GM23338 (cell line): Measurements from ENCODE around the gene SIK2.

ENCODE experiments used
- CREB1 ChIP-seq: fragments of 250-450 bp; sonication (Bioruptor Pico); IDR thresholded peaks from 2 replicates; pipeline ENCODE4 v1.5.0; 2020; ENCODE audit warnings: low read depth, mild to moderate bottlenecking, moderate library complexity
- ETS1 ChIP-seq: IDR thresholded peaks from 2 replicates; pipeline ENCODE4 v1.6.1; 2016; ENCODE audit warnings: antibody characterized with exemption
- EZH2 ChIP-seq: fragments of 200-600 bp; sonication (generic); IDR thresholded peaks from one replicate; pipeline ENCODE4 v1.8.0; 2017; ENCODE audit warnings: antibody characterized with exemption, mild to moderate bottlenecking, low read depth; ENCODE audit not compliant: unreplicated experiment
- EZH2phosphoT487 ChIP-seq: fragments of 200-600 bp; sonication (generic); IDR thresholded peaks from one replicate; pipeline ENCODE4 v1.8.1; 2018; ENCODE audit warnings: antibody characterized with exemption; ENCODE audit not compliant: unreplicated experiment
- JUNB ChIP-seq: IDR thresholded peaks from one replicate; pipeline ENCODE4 v1.6.1; 2016; ENCODE audit warnings: antibody characterized with exemption; ENCODE audit not compliant: unreplicated experiment
- POLR2AphosphoS5 ChIP-seq: IDR thresholded peaks from 2 replicates; pipeline ENCODE4 v1.6.1; 2016; ENCODE audit warnings: antibody characterized with exemption, low read depth
- STAT1 ChIP-seq: IDR thresholded peaks from one replicate; pipeline ENCODE4 v1.6.1; 2016; ENCODE audit warnings: antibody characterized with exemption; ENCODE audit not compliant: unreplicated experiment
- ZNF114 ChIP-seq: fragments of 250-450 bp; sonication (Bioruptor Pico); IDR thresholded peaks from 2 replicates; pipeline ENCODE4 v1.5.0; 2020; ENCODE audit warnings: mild to moderate bottlenecking, moderate library complexity
- ZNF331 ChIP-seq: fragments of 250-450 bp; sonication (Bioruptor Pico); IDR thresholded peaks from 2 replicates; pipeline ENCODE4 v1.5.0; 2020; ENCODE audit warnings: low read depth, mild to moderate bottlenecking, moderate library complexity
- TF ChIP-seq, protein P1 (sequence below): IDR thresholded peaks from one replicate; pipeline ENCODE4 v1.6.1; 2018; ENCODE audit warnings: antibody characterized with exemption; ENCODE audit not compliant: unreplicated experiment
- TF ChIP-seq, protein P2 (sequence below), 2 experiments: fragments of 200-600 bp in 1 of 2; sonication (generic) in 1 of 2; conservative IDR thresholded peaks; 2 replicates each; pipeline versions ENCODE4 v1.5.1 to v1.6.1; 2016 to 2017; ENCODE audit warnings: antibody characterized with exemption in 2 of 2, low read depth in 2 of 2, mild to moderate bottlenecking in 2 of 2, moderate library complexity in 1 of 2
- TF ChIP-seq, protein P3 (sequence below): fragments of 250-450 bp; sonication (Bioruptor Pico); IDR thresholded peaks from 2 replicates; pipeline ENCODE4 v1.5.0; 2020; ENCODE audit warnings: mild to moderate bottlenecking, moderate library complexity

- TF ChIP-seq, protein P1, sequence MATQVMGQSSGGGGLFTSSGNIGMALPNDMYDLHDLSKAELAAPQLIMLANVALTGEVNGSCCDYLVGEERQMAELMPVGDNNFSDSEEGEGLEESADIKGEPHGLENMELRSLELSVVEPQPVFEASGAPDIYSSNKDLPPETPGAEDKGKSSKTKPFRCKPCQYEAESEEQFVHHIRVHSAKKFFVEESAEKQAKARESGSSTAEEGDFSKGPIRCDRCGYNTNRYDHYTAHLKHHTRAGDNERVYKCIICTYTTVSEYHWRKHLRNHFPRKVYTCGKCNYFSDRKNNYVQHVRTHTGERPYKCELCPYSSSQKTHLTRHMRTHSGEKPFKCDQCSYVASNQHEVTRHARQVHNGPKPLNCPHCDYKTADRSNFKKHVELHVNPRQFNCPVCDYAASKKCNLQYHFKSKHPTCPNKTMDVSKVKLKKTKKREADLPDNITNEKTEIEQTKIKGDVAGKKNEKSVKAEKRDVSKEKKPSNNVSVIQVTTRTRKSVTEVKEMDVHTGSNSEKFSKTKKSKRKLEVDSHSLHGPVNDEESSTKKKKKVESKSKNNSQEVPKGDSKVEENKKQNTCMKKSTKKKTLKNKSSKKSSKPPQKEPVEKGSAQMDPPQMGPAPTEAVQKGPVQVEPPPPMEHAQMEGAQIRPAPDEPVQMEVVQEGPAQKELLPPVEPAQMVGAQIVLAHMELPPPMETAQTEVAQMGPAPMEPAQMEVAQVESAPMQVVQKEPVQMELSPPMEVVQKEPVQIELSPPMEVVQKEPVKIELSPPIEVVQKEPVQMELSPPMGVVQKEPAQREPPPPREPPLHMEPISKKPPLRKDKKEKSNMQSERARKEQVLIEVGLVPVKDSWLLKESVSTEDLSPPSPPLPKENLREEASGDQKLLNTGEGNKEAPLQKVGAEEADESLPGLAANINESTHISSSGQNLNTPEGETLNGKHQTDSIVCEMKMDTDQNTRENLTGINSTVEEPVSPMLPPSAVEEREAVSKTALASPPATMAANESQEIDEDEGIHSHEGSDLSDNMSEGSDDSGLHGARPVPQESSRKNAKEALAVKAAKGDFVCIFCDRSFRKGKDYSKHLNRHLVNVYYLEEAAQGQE = no peak
- TF ChIP-seq EZH2phosphoT487 = no peak
- TF ChIP-seq, protein P2, sequence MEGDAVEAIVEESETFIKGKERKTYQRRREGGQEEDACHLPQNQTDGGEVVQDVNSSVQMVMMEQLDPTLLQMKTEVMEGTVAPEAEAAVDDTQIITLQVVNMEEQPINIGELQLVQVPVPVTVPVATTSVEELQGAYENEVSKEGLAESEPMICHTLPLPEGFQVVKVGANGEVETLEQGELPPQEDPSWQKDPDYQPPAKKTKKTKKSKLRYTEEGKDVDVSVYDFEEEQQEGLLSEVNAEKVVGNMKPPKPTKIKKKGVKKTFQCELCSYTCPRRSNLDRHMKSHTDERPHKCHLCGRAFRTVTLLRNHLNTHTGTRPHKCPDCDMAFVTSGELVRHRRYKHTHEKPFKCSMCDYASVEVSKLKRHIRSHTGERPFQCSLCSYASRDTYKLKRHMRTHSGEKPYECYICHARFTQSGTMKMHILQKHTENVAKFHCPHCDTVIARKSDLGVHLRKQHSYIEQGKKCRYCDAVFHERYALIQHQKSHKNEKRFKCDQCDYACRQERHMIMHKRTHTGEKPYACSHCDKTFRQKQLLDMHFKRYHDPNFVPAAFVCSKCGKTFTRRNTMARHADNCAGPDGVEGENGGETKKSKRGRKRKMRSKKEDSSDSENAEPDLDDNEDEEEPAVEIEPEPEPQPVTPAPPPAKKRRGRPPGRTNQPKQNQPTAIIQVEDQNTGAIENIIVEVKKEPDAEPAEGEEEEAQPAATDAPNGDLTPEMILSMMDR (conservative IDR thresholded peaks at IDR 0.05; ENCODE audit: low read depth in 2 of 2) = no peak
- no peak for TF ChIP-seq POLR2AphosphoS5
- no peak for TF ChIP-seq EZH2
- TF ChIP-seq STAT1 = no peak
- no peak for TF ChIP-seq JUNB
- no peak for TF ChIP-seq CREB1 (CRISPR knock-in tag)
- TF ChIP-seq, protein P3, sequence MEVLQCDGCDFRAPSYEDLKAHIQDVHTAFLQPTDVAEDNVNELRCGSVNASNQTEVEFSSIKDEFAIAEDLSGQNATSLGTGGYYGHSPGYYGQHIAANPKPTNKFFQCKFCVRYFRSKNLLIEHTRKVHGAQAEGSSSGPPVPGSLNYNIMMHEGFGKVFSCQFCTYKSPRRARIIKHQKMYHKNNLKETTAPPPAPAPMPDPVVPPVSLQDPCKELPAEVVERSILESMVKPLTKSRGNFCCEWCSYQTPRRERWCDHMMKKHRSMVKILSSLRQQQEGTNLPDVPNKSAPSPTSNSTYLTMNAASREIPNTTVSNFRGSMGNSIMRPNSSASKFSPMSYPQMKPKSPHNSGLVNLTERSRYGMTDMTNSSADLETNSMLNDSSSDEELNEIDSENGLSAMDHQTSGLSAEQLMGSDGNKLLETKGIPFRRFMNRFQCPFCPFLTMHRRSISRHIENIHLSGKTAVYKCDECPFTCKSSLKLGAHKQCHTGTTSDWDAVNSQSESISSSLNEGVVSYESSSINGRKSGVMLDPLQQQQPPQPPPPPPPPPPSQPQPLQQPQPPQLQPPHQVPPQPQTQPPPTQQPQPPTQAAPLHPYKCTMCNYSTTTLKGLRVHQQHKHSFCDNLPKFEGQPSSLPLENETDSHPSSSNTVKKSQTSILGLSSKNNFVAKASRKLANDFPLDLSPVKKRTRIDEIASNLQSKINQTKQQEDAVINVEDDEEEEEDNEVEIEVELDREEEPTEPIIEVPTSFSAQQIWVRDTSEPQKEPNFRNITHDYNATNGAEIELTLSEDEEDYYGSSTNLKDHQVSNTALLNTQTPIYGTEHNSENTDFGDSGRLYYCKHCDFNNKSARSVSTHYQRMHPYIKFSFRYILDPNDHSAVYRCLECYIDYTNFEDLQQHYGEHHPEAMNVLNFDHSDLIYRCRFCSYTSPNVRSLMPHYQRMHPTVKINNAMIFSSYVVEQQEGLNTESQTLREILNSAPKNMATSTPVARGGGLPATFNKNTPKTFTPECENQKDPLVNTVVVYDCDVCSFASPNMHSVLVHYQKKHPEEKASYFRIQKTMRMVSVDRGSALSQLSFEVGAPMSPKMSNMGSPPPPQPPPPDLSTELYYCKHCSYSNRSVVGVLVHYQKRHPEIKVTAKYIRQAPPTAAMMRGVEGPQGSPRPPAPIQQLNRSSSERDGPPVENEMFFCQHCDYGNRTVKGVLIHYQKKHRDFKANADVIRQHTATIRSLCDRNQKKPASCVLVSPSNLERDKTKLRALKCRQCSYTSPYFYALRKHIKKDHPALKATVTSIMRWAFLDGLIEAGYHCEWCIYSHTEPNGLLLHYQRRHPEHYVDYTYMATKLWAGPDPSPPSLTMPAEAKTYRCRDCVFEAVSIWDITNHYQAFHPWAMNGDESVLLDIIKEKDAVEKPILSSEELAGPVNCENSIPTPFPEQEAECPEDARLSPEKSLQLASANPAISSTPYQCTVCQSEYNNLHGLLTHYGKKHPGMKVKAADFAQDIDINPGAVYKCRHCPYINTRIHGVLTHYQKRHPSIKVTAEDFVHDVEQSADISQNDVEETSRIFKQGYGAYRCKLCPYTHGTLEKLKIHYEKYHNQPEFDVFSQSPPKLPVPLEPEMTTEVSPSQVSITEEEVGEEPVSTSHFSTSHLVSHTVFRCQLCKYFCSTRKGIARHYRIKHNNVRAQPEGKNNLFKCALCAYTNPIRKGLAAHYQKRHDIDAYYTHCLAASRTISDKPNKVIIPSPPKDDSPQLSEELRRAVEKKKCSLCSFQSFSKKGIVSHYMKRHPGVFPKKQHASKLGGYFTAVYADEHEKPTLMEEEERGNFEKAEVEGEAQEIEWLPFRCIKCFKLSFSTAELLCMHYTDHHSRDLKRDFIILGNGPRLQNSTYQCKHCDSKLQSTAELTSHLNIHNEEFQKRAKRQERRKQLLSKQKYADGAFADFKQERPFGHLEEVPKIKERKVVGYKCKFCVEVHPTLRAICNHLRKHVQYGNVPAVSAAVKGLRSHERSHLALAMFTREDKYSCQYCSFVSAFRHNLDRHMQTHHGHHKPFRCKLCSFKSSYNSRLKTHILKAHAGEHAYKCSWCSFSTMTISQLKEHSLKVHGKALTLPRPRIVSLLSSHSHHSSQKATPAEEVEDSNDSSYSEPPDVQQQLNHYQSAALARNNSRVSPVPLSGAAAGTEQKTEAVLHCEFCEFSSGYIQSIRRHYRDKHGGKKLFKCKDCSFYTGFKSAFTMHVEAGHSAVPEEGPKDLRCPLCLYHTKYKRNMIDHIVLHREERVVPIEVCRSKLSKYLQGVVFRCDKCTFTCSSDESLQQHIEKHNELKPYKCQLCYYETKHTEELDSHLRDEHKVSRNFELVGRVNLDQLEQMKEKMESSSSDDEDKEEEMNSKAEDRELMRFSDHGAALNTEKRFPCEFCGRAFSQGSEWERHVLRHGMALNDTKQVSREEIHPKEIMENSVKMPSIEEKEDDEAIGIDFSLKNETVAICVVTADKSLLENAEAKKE = no peak
- no peak for TF ChIP-seq ETS1
- no peak for TF ChIP-seq ZNF331 (CRISPR knock-in tag)
- TF ChIP-seq ZNF114 = no peak
These were observed 39.4 kb upstream of the SIK2 start for GRCh38 chr11:111562692-111563389.
